Measurements from ENCODE around the gene LIX1L. TPM values are rescaled to one million over a fixed set of nuclear protein-coding genes. Genes with fewer than 3 reads are reported as not detected.

LIX1L gene
- total and polyA plus RNA-seq, 2 donors (not counting 1 experiment from before 2014, with no cell fraction given), result 14.4 to 31.7 TPM

DNA sequence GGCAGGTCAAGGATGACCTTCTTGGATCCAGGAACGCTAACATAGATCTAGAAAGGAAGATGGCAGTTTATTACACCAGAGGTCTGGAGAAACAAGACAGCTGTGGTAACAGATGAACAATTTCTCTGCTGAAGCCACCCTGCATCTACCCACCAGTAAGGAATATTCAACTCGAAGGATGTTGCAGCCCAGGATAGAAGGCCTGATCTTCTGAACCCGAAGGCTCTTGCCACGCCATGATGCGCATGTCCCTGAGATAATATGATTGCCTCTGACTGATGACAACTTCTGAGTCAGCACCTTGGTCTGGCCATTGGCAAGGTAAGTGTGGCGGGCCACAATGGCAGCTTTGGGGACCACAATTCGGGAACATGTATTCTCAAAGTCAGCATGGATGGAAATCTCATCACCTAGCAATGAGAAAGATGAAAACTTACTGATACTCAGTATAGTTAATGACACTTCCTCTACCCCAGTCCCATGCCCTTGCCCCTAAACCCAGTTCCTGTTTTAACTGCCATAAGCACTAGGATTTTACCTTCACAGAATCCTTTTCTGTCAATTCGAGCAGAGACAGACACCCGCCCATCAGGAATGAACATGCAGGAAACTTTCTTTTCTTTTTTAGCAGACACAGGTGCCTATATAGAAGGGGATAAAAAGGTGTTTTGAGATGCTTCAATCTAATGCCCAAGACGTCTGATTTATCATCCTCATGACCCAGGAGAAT, 36.7 kb upstream of the LIX1L start:
- Histone ChIP-seq H3K9ac (ENCODE audit: low read length) (peak overlapping the region; percentile 81), H2AFZ (ENCODE audit: insufficient read depth, low read depth, low read length, poor library complexity, severe bottlenecking) (no peak overlapping the region), H3K4me1 (ENCODE audit: control insufficient read depth in 2 of 2, insufficient read depth in 2 of 2, low read length in 2 of 2) (peaks cover 47 to 60% of the 10 kb centered on the region in 2 donors), H3K4me2 (replicated peaks; ENCODE audit: low read depth, low read length, poor library complexity, severe bottlenecking) (peak overlapping the region; percentile 80), H4K20me1 (ENCODE audit: control insufficient read depth, insufficient read depth, low read length, poor library complexity, severe bottlenecking) (peaks cover 39% of the 10 kb centered on the region), H3K27ac (ENCODE audit: low read length in 2 of 2) (peak overlapping the region; percentile 18 to 82), H3K9me3 (ENCODE audit: control extremely low read depth in 1 of 3, control insufficient read depth in 2 of 3, insufficient read depth in 1 of 3, low read length in 2 of 3) (no peaks in the 10 kb centered on the region), H3K36me3 (replicated peaks in 1 of 2; ENCODE audit: control extremely low read depth in 1 of 2, control insufficient read depth in 1 of 2, extremely low read depth in 1 of 2, insufficient read depth in 2 of 2, low read length in 1 of 2) (peaks cover 12 to 40% of the 10 kb centered on the region in 2 experiments), H3K27me3 (replicated peaks in 1 of 4; ENCODE audit: control extremely low read depth in 1 of 4, control insufficient read depth in 3 of 4, insufficient read depth in 4 of 4, low read length in 3 of 4) (no peaks in the 10 kb centered on the region), H3K79me2 (ENCODE audit: control insufficient read depth, insufficient read depth, low read length) (peaks cover 46% of the 10 kb centered on the region), H3K4me3 (ENCODE audit: control extremely low read depth in 1 of 5, extremely low read depth in 1 of 5, insufficient read depth in 1 of 5, low read depth in 2 of 5, low read length in 4 of 5) (peak overlapping the region; percentile 81 to 100 (median 95))
- WGBS (ENCODE audit: insufficient coverage), result 13% methylated on average over 7 of the region's 10 CpGs
- ChIA-PET POLR2A (interaction anchor here (0.7 to 12.1 kb wide), 9 partner anchors 8 to 30 kb away, joined by 3 to 131 read pairs (median 5); partner anchors contain the start of genes ANKRD34A and POLR3GL), CTCF (interaction anchor here (11.7 to 14.8 kb wide), 2 partner anchors 14 kb away, joined by 135 to 207 read pairs; no protein-coding TSS in a partner anchor)
- DNase-seq (peak; percentile 40), ATAC-seq (ENCODE audit: low read depth) (no peak)
- Mint-ChIP-seq H3K4me1 (peaks cover 77% of the 10 kb centered on the region), H3K27me3 (no peaks in the 10 kb centered on the region), H3K4me3 (peak overlapping the region; percentile 95), H3K9me3 (ENCODE audit: insufficient read depth) (no peaks in the 10 kb centered on the region), H3K27ac (peak overlapping the region; percentile 100)
- TF ChIP-seq CTCF (IDR thresholded peaks at IDR 0.05) (no peak), EZH2 (IDR thresholded peaks at IDR 0.05; ENCODE audit: borderline replicate concordance, insufficient read depth, low read depth, low read length, poor library complexity, severe bottlenecking) (no peak)
- intact Hi-C loops (cut with micrococcal nuclease), result loop anchor here (5.0 kb wide), 1 partner anchor 137 kb away; the partner anchor contains the start of gene PIAS3
